Measurements from ENCODE around the gene RTF2. TPM values are rescaled to one million over a fixed set of nuclear protein-coding genes. Genes with fewer than 3 reads are reported as not detected.

Gene RTF2
- total and polyA plus RNA-seq, 2 of the 4 experiments (the other 2 are of a cell fraction): 102 to 109 TPM

GRCh38 chr20:56460459-56460858 lies 8.0 kb upstream of the RTF2 start:
- no peaks in the 10 kb centered on the region; the same call in 1 of the 2 replicates for H3K9me1 ChIP-seq (ENCODE audit: insufficient read depth, low read length)
- CTCF ChIA-PET: no interaction called here
- H2AK5ac ChIP-seq (ENCODE audit: low read depth, low read length): no peak overlapping the region
- H2BK120ac ChIP-seq (ENCODE audit: low read depth, low read length): no peak overlapping the region
- no peak overlapping the region for H2BK20ac ChIP-seq (ENCODE audit: low read depth, low read length)
- H3K79me1 ChIP-seq (ENCODE audit: low read depth in 1 of 2, low read length in 2 of 2): no peaks in the 10 kb centered on the region
- H3K14ac ChIP-seq (replicated peaks; ENCODE audit: low read depth, low read length): no peak overlapping the region
- no peak overlapping the region for H3K9ac ChIP-seq (ENCODE audit: low read depth, low read length)
- H2BK5ac ChIP-seq (ENCODE audit: low read depth, low read length, poor library complexity, severe bottlenecking): no peak overlapping the region
- DNase-seq: no peak
- dilution Hi-C loops (cut with HindIII; ENCODE audit: low sequenced_read_pairs, unreplicated experiment) (no loop called here), intact Hi-C loops (cut with micrococcal nuclease) (no loop called here), in situ Hi-C loops (cut with MboI; ENCODE audit: low sequenced_read_pairs) (loop anchor here (5.0 kb wide), 1 partner anchor 63 kb away; no protein-coding TSS in a partner anchor)
- H3K4ac ChIP-seq (ENCODE audit: low read depth, low read length): no peak overlapping the region
- no peak overlapping the region for H2AFZ ChIP-seq (replicated peaks; ENCODE audit: low read length, poor library complexity)
- H3K27ac ChIP-seq (ENCODE audit: insufficient read depth, low read length): no peak overlapping the region
- TF ChIP-seq MAZ (IDR thresholded peaks at IDR 0.05; ENCODE audit: borderline replicate concordance, low read depth, low read length) (no peak), ELK1 (IDR thresholded peaks at IDR 0.05; ENCODE audit: borderline replicate concordance, low read depth, low read length) (no peak), CTCF (conservative IDR thresholded peaks at IDR 0.05; ENCODE audit: low read depth, low read length) (no peak), CHD1 (IDR thresholded peaks at IDR 0.05; ENCODE audit: low read depth, low read length) (no peak), RAD21 (IDR thresholded peaks at IDR 0.05; ENCODE audit: low read length) (no peak), USF2 (IDR thresholded peaks at IDR 0.05; ENCODE audit: low read depth, low read length) (no peak), MXI1 (IDR thresholded peaks at IDR 0.05; ENCODE audit: borderline replicate concordance, low read depth, low read length) (no peak), FOS (IDR thresholded peaks at IDR 0.05; ENCODE audit: low read depth, low read length) (no peak), RCOR1 (IDR thresholded peaks at IDR 0.05; ENCODE audit: insufficient replicate concordance, low read length) (no peak), BHLHE40 (IDR thresholded peaks at IDR 0.05; ENCODE audit: low read depth, low read length) (no peak), CEBPB (IDR thresholded peaks at IDR 0.05; ENCODE audit: low read depth, low read length) (no peak)
- H3K36me3 ChIP-seq (ENCODE audit: control insufficient read depth, insufficient read depth, low read length): peaks cover 18% of the 10 kb centered on the region; the same call in 1 of the 2 replicates
- no peak overlapping the region for H2AK9ac ChIP-seq (replicated peaks; ENCODE audit: low read depth, low read length, poor library complexity)
- POLR2A ChIA-PET (ENCODE audit: unreplicated experiment): no interaction called here
- H3K4me3 ChIP-seq (ENCODE audit: insufficient read depth, low read depth, low read length): no peak overlapping the region
- H3K9me3 ChIP-seq (ENCODE audit: control insufficient read depth, insufficient read depth, low read length): no peaks in the 10 kb centered on the region
- H4K8ac ChIP-seq (ENCODE audit: low read depth in 2 of 2, low read length in 2 of 2): no peak overlapping the region
- H3K27me3 ChIP-seq (ENCODE audit: control insufficient read depth, insufficient read depth, low read length): no peaks in the 10 kb centered on the region
- H2BK15ac ChIP-seq (ENCODE audit: low read depth, low read length): no peak overlapping the region
- no peaks in the 10 kb centered on the region for H4K20me1 ChIP-seq (ENCODE audit: insufficient read depth, low read length)
- WGBS, 2 experiments (ENCODE audit: extremely low coverage in 2 of 2, insufficient read length in 1 of 2): 80% methylated on average over 1 of the region's 3 CpGs; no CpG with 5 or more reads in 1 of the 2 experiments
- BruUV-seq (replicated peaks): no TSS peak
- no peak overlapping the region for H3K23ac ChIP-seq (ENCODE audit: low read depth, low read length)
- no peak overlapping the region for H3K56ac ChIP-seq (ENCODE audit: extremely low read depth, insufficient read depth, low read length)
- H3K18ac ChIP-seq (ENCODE audit: low read depth, low read length): no peak overlapping the region
- H4K91ac ChIP-seq (ENCODE audit: insufficient read depth, low read depth, low read length): no peak overlapping the region
- no peak overlapping the region for H3K4me2 ChIP-seq (ENCODE audit: low read depth, low read length)
- no peak for ATAC-seq (ENCODE audit: low read depth)
- H3K4me1 ChIP-seq (ENCODE audit: control insufficient read depth, insufficient read depth, low read length): no peaks in the 10 kb centered on the region
- no peak overlapping the region for H4K5ac ChIP-seq (ENCODE audit: low read depth, low read length)
